ENCODE measurements around the gene RAB9A. TPM values are rescaled to one million over a fixed set of nuclear protein-coding genes. Genes with fewer than 3 reads are reported as not detected.
"Not testable (repeated sequence)": the region's sequence is repeated elsewhere in the genome, so short reads cannot be mapped to it uniquely, and the experiment has no call there.

The RAB9A gene
- total and polyA plus RNA-seq, 10 of the 15 experiments (the other 5 are each of a cell fraction or from before 2014, with no cell fraction given): 42.1 to 142 (median 49.9) TPM

DNA sequence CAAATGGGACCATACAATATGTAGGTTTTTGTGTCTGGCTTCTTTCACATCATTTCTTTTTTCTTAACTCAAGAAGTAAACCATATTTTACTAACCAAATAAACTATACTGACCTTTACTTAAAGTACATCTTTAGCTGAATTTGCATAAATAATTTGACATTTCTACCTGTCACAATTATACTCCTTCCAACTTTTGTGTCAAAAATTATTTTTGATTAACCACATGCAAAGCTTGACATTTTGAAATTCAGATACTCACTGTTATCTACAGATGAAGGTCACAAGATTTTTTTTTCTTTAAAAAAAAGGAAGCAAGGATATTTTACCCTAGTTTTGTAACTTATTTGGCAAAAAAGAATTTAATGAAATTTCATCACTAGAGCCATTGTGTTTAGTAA is 12.0 kb upstream of the RAB9A start:
- RAD21 ChIA-PET (ENCODE audit: unreplicated experiment): interaction anchor here (1.2 to 2.4 kb wide), 3 partner anchors 10 to 59 kb away, joined by 3 to 22 read pairs (median 6); partner anchors contain the start of gene RAB9A
- Histone ChIP-seq H3K9me3 (replicated peaks; ENCODE audit: control insufficient read depth, insufficient read depth, low read length) (no peaks in the 10 kb centered on the region; the same call in 2 of the 3 replicates), H3K36me3 (ENCODE audit: control insufficient read depth in 2 of 2, insufficient read depth in 2 of 2, low read length in 1 of 2) (no peaks in the 10 kb centered on the region), H2AFZ (ENCODE audit: control insufficient read depth, low read depth, low read length) (no peak overlapping the region), H3K4me1 (ENCODE audit: control insufficient read depth, insufficient read depth, low read length) (no peaks in the 10 kb centered on the region), H3K9ac (ENCODE audit: control insufficient read depth, insufficient read depth, low read length) (no peak overlapping the region), H3K4me3 (no peak overlapping the region), H3K27me3 (replicated peaks in 1 of 2; ENCODE audit: control insufficient read depth in 2 of 2, insufficient read depth in 2 of 2, low read length in 1 of 2) (no peaks in the 10 kb centered on the region), H3K27ac (ENCODE audit: control insufficient read depth, insufficient read depth) (no peak overlapping the region), H3K79me2 (ENCODE audit: control insufficient read depth, insufficient read depth, low read length) (no peaks in the 10 kb centered on the region), H3K4me2 (ENCODE audit: control insufficient read depth, insufficient read depth) (no peak overlapping the region), H4K20me1 (ENCODE audit: control insufficient read depth, insufficient read depth) (no peaks in the 10 kb centered on the region)
- DNase-seq (ENCODE audit: low read depth, low spot score): no peak
- SMC1A ChIA-PET (ENCODE audit: uncharacterized antibody, unreplicated experiment): interaction anchor here (0.6 to 1.0 kb wide), 7 partner anchors 16 to 718 kb away, joined by 3 to 4 read pairs (median 3); no protein-coding TSS in a partner anchor
- CTCF ChIA-PET: interaction anchor here (0.9 to 2.0 kb wide), 3 partner anchors 11 to 75 kb away, joined by 3 to 10 read pairs (median 4); no protein-coding TSS in a partner anchor
- in situ Hi-C loops (cut with MboI): no loop called here
- no TSS peak for BruUV-seq (replicated peaks)
- TF ChIP-seq HDAC2 (IDR thresholded peaks at IDR 0.05) (no peak), ZBED1 (IDR thresholded peaks at IDR 0.05; ENCODE audit: borderline replicate concordance) (no peak), EED (IDR thresholded peaks at IDR 0.05; ENCODE audit: low read depth) (no peak), POLR2A (IDR thresholded peaks at IDR 0.05; ENCODE audit: low read depth, low read length) (no peak), SUZ12 (IDR thresholded peaks at IDR 0.05; ENCODE audit: unreplicated experiment) (no peak), IKZF1 (conservative IDR thresholded peaks at IDR 0.05) (no peak)
- TF ChIP-seq, protein P1, sequence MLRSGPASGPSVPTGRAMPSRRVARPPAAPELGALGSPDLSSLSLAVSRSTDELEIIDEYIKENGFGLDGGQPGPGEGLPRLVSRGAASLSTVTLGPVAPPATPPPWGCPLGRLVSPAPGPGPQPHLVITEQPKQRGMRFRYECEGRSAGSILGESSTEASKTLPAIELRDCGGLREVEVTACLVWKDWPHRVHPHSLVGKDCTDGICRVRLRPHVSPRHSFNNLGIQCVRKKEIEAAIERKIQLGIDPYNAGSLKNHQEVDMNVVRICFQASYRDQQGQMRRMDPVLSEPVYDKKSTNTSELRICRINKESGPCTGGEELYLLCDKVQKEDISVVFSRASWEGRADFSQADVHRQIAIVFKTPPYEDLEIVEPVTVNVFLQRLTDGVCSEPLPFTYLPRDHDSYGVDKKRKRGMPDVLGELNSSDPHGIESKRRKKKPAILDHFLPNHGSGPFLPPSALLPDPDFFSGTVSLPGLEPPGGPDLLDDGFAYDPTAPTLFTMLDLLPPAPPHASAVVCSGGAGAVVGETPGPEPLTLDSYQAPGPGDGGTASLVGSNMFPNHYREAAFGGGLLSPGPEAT (IDR thresholded peaks at IDR 0.05; ENCODE audit: low read depth): no peak
- TF ChIP-seq, protein P2, sequence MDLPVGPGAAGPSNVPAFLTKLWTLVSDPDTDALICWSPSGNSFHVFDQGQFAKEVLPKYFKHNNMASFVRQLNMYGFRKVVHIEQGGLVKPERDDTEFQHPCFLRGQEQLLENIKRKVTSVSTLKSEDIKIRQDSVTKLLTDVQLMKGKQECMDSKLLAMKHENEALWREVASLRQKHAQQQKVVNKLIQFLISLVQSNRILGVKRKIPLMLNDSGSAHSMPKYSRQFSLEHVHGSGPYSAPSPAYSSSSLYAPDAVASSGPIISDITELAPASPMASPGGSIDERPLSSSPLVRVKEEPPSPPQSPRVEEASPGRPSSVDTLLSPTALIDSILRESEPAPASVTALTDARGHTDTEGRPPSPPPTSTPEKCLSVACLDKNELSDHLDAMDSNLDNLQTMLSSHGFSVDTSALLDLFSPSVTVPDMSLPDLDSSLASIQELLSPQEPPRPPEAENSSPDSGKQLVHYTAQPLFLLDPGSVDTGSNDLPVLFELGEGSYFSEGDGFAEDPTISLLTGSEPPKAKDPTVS (IDR thresholded peaks at IDR 0.05; ENCODE audit: low read depth, low read length): no peak
- intact Hi-C loops (cut with micrococcal nuclease; ENCODE audit: unreplicated experiment): no loop called here
- no peak for FAIRE-seq
- POLR2A ChIA-PET: interaction anchor here (0.5 to 2.3 kb wide), 5 partner anchors 11 to 51 kb away, joined by 4 to 13 read pairs (median 4); no protein-coding TSS in a partner anchor
- ATAC-seq: no peak

DNA sequence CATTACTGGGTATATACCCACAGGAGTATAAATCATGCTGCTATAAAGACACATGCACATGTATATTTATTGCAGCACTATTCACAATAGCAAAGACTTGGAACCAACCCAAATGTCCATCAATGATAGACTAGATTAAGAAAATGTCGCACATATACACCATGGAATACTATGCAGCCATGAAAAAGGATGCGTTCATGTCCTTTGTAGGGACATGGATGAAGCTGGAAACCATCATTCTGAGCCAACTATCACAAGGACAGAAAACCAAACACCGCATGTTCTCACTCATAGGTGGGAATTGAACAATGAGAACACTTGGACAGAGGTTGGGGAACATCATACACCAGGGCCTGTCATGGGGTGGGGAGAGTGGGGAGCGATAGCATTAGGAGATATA is 9.2 kb upstream of the RAB9A start:
- in situ Hi-C loops (cut with MboI); H2AFZ ChIP-seq (ENCODE audit: control insufficient read depth, low read depth, low read length); H4K20me1 ChIP-seq (ENCODE audit: control insufficient read depth, insufficient read depth); DNase-seq (ENCODE audit: low read depth, low spot score); H3K27ac ChIP-seq (ENCODE audit: control insufficient read depth, insufficient read depth); H3K36me3 ChIP-seq (ENCODE audit: control insufficient read depth in 2 of 2, insufficient read depth in 2 of 2, low read length in 1 of 2); ATAC-seq; H3K79me2 ChIP-seq (ENCODE audit: control insufficient read depth, insufficient read depth, low read length); CTCF ChIA-PET; H3K4me2 ChIP-seq (ENCODE audit: control insufficient read depth, insufficient read depth); intact Hi-C loops (cut with micrococcal nuclease; ENCODE audit: unreplicated experiment); POLR2A ChIA-PET; H3K4me1 ChIP-seq (ENCODE audit: control insufficient read depth, insufficient read depth, low read length); BruUV-seq (replicated peaks); H3K9me3 ChIP-seq (replicated peaks; ENCODE audit: control insufficient read depth, insufficient read depth, low read length); FAIRE-seq; H3K9ac ChIP-seq (ENCODE audit: control insufficient read depth, insufficient read depth, low read length); H3K4me3 ChIP-seq; H3K27me3 ChIP-seq (replicated peaks in 1 of 2; ENCODE audit: control insufficient read depth in 2 of 2, insufficient read depth in 2 of 2, low read length in 1 of 2): not testable (repeated sequence)
- WGBS (ENCODE audit: insufficient coverage, insufficient replicate concordance, low lambda C conversion rate, missing lambda C conversion rate): 100% methylated on average over 4 of the region's 4 CpGs
- SMC1A ChIA-PET (ENCODE audit: uncharacterized antibody, unreplicated experiment): interaction anchor here (0.9 kb wide), 1 partner anchor 9 kb away, joined by 3 read pairs; no protein-coding TSS in a partner anchor
- RAD21 ChIA-PET (ENCODE audit: unreplicated experiment): interaction anchor here (1.2 kb wide), 1 partner anchor 25 kb away, joined by 3 read pairs; no protein-coding TSS in a partner anchor
